Left renal pelvis (tissue), 4 donors: ENCODE measurements around the gene LRRC7. TPM values are rescaled to one million over a fixed set of nuclear protein-coding genes. Genes with fewer than 3 reads are reported as not detected.

Experiments
- DNase-seq, 4 donors: peaks; one replicate each; pipeline ENCODE4 v3.0.0-alpha.2; 2013; ENCODE audit warnings: low read depth in 4 of 4, low spot score in 3 of 4
- polyA plus RNA-seq, 4 donors: library from polyadenylated mRNA; unstranded; fragments of 120-200 nt; gene quantifications; one replicate each; pipeline ENCODE4 v1.2.1, GENCODE V29; 2013; ENCODE audit not compliant: insufficient read length in 4 of 4

The LRRC7 gene
- 10 to 100 TPM in 2 of 4 donors, 1 to 10 TPM in 2; 6.3 to 25.8 (median 11.5) TPM for polyA plus RNA-seq

DNA sequence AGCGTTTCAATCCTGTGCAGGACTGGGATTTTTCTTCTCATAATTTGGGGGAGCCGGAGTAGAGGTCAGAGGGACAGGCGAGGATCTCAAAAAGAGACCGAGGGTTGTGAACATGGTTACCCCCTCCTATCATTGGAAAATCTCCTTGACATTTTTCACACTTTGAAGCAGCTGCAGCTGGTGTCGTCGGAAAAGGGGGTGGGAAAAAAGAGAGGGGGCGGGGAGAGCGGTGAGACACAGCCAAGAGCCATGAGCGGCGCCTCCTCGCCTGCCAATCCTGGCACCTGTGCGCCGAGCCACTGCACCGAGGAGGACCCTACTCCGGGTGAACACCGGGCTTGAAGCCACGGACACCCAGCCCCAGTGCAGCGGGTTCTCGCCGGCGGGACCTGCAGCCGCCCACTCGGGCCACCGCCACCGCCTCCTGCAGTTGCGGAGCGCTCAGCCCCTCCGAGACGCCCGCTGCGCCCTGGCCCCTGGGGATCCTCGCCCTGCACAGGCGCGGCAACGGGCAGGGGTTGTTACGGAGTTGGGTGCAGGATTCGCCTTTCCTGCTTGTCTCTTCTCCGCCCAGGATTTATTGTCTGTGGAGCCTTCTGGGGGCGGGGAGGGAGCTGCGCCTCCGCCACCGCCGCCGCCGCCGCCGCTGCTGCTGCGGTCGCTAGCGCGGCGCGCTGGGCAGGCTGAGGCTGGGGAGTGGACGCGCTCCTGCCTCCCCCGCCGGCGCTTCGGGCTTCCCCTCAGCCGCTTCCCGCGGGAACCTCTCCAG, at the start of gene LRRC7:
Gene LRRC7 (plus strand): TSS at position 271 of the 769 bp plus-strand sequence. CDS start 718 bp downstream, outside the sequence.
- DNase-seq = peak in 1 of 4 donors; percentile 27

DNA sequence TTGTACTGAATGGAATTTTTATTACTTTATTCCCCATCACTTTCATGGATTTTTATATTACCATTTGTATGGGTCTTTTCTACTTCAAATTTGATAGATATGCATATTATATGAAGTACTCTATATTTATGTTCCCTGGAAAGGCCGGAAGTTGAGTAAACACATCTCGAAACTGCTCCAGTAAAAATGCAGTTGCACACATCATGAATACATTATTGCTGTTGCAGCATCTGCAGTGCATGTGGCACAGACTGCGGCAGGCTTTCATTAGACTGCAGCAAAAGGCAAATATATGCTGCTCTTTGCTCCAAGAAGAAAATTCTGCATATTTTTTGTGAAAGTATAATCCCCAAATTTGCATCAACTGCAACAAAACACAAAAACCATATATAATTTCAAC, 48.7 kb upstream of the LRRC7 start:
- no peak for DNase-seq

DNA sequence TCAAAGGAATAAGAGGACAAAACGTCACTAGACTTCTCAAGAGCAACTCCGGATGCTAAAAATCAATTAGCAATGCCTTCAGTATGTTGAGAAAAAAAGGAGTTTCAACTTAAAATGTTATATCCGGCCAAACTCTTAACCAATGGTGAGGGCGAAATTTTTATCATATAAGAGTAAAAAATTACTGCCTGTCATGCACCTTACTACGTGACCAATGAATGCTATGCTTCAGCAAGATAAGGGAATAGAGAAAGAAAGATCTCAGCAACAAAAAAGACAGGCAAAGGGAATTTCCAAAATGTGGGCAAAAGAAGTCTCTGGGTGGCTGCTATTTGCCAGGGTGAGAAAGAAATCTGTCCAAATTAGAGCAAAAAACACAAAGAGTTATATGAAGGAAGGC, 47.4 kb upstream of the LRRC7 start:
- DNase-seq = no peak

DNA sequence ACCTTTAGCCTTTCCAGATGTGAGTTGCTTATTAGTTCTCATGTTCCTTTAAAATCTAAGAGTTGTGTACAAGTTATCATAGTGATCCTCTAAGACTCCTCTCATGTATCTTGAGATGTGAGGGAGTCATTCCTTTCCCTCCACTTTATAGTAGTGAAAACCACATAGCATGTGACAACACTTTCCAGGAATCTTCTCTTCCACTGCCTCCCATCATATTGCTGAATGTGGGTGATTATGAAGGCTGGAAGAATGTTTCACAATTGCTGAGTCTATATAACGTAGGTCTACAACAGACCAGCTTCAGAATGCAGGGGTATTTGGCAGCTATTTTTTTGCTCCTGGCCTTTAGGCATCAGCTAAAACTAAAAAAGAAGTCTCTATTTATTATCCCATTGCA, 44.7 kb upstream of the LRRC7 start:
- no peak for DNase-seq

DNA sequence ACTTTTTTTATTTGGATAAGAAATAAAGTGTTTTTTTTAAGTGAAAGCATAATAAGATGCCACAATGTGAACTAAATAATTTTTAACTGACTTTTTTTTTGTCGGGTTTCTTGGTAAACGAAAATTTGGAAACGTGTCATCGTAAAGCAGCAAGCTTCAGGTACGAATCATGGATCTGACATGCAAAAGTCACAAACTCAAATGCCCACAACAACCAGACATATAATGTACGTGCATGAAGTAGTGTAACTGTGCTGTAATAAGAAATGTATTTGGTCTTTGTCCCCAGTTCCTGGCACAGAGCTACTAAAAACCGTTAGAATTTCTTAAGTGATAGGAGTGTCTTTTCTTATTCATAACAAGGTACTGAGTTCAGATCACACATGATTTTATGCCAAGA, 44.3 kb upstream of the LRRC7 start:
- DNase-seq = no peak

DNA sequence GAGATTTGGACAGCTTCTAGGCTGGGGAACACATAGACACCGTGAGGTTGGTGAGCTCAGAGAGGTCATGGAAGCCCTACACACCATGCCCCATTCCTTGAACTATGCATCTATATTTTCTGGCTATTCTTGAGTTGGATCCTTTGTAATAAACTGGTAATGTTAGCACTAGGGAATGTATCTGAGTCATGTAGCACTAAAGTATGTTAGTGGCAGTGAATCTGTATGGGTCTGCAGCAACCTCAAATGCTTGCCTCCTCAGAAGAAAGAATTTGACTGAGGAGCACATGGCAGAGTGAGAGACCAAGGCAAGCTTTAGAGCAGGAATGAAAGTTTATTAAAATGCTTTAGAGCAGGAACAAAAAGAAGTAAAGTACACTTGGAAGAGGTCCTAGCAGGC, 43.7 kb upstream of the LRRC7 start:
- no peak for DNase-seq

DNA sequence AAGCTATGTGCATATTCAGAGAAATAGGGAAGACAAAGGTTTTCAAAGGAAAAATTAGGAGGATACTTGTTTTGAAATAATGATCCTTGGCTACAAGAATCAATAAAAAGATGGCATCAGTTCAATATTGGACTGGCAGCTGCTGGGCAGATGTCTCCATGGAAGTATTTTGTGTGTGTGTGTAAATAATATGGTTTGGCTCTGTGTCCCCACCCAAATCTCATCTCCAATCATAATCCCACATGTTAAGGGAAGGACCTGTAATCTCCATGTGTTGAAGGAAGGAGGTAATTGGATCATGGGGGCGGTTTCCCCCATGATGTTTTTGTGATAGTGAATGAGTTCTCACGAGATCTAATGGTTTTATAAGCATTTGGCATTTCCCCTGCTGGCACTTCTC, 40.4 kb upstream of the LRRC7 start:
- no peak for DNase-seq

DNA sequence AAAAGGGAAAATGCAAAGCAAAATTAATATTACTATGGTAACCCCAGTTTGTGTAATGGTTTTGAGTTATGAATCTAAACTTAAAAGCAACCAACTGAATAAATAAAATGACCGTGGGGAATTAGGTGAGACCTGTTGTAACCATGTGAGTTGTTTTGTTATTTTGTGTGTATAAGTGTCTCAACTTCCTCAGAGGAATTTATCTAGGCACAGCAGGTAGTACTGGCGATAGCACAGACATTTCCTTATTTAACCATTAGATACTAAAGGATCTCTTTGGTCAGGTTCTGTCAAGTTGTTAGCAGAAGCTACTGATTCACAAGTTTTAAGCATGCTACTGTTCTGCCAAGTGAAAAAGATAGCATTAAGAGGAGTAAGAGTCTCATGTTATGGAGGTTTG, 39.3 kb upstream of the LRRC7 start:
- no peak for DNase-seq

DNA sequence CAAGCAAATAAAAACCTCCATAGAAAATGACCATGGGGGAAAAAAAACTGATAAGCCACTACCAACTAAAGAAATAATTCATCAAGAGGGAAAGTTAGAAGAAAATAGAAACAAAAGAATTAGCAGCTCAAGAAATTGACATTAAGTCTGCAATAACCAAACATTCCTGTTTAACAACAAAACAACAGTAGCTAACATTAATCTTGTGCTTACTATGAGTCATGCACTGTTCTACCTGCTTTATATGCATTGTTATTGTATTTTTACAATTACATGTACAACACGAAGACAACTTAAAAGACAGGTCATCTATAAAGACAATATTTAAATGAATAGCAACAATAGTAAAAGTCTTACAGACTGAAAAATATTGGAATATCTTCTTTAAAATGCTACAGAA, 34.4 kb upstream of the LRRC7 start:
- DNase-seq = no peak

DNA sequence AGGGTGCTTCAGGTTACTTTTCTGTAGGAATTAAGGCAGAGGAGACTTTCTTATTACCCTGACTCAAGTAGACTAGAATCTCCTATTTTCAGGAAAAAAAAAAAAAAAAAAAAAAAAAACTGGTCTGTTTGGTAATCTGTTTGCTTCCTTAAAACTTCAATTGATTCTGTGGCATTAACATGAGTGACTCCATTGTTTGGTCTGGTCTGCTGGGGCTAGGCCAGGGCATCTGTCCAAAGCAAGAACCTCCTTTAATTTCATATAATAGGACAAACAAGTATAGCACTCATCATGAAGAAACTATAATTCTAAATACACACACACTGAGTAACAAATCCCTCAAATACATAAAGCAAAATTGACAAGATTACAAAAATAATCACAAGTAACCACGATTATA, 32.9 kb upstream of the LRRC7 start:
- no peak for DNase-seq

DNA sequence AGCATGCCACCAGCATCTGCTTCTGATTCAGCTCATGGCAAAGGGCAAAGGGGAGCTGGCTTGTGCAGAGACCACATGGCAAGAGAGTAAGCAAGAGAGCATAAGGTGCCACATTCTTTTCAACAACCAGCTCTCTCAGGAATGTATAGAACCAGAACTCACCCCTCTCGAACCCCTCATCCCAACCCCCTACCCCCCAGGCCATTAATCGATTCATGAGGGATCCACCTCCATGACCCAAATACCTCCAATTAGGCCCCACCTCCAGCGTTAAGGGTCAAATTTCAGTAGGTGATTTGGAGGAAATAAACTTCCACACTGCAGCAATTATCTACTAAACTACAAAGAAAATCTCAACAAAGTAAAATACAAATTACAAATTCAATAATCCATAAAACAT, 32.2 kb upstream of the LRRC7 start:
- no peak for DNase-seq

DNA sequence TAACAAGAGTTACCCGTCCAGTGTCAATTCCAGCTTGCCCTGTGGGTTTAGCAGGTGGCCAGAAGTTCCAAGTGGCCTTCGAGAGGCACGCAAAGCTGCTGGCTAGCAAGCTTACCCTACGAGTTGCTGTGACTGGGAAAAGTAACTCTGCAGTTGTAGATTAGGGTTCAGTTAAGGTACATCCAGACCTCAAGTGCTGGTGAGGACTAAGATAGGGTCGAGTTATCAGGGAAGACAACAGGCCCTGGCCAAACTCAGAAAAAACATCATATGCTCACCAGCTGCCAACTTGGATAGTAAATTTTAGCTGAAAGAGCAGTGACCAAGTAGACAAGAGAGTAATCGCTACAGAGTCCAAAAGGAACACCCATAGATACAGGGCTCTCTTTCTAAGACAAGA, 27.7 kb upstream of the LRRC7 start:
- no peak for DNase-seq

DNA sequence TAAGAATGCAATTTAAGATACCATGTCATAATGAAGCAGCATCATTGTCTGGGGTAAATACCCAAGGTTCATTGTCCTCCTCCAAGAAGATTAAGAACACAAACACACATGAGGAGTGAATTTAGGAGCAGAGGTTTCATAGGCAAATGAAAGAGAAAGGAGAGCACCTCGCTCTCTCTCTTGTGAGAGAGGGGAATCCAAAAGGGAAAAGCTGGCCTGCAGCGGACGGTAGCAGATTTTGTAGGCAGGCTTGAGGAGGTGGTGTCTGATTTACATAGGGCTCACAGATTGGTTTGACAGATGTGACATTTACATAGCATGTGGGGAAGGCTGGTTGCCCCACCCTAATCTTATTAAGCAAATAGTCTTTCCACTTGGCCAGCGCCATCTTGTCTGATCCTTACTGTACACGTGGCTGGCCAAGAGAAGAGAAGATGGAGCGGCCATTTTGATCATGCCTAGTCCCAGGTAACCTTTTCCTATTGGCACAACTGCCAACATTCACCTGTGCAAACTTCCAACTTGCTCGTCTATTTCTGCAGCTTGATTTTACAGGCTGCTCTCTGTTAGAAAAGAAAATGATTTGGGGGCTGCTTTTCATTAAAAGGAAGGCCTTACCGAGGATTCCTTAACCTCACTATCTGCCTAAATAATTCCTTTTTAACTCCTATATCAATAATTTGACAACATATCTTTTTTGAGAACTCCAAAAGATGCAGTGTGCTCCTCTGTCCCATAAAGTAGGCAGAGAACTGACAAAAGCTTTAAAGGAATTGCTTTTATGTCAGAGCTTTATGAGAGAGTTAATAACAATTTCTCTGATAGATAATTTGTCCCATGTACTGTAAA, 16.0 kb upstream of the LRRC7 start:
- DNase-seq = no peak

DNA sequence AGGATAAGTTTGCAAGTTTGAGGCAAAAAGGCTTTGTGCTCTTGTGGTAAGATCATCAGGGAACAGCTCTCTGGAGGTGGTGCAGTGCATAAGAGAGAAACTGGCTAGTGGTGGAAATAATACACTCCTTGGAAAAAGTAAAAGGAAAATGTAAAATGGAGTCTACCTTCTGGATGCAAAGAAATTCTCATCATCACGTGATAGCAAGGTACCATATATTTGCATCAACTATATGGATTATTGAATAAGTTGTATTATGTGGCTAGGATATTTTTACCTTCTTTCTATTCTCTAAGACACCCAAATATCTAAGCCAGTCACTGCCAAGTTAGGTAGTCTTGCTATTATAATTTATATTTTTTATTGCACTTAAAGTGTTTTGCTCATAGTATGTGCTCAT, 14.0 kb upstream of the LRRC7 start:
- DNase-seq = no peak

DNA sequence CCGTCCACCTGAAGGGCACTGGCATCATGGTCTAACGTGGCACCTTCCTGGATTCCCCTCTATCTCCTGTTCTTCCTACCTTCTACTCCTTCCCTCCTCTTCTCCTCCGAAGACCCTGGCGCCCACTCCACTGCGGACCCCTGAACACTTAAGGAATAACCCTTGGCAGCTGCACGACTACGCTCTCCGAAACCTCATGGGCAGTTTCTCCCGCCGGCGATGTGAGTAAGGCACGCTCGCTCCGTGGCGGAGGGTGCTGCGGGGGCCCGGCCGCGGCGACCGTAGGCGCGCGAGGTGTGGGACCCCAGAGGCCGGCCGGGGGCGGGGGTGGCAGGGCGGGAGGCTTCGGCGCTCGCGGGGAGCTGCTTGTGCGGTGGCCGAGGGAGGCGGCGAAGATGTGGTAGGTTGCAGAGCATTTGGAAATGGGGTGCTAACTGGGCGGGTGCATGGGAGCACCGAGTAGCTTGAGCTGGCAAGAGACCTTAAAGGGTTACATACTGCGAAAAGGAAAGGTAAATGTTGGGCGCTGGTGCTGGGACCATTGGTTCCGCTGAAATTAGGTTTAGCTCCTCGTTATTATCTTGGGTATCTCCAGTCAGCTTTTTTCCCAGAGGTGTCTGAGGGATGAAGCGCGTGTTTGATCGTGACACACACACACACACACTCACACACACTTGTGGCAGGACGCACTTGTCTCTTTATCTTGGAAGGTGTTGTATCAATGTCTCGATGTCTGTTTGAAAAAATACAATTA, 876 bp downstream of the LRRC7 start:
- DNase-seq = peak in 1 of 4 donors; percentile 6

DNA sequence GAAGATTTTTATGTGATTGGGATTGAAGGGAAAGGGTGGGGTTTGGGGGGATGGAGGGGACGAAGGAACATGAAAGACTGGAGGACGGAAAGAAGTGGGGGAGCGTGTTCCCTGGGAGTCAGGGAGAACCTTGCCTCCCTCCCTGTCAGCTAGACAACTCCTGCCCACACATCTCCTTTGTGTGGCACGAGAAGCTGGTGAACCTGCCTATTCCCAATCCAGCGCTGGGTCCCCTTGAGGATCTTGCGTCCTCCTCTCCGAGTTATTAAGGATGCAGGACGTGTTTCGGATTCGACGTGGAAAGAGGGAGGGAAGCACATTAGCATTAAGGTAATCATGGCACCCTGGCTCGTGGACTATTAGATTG, 1.4 kb downstream of the LRRC7 start:
- peak in 1 of 4 donors; percentile 3 for DNase-seq

DNA sequence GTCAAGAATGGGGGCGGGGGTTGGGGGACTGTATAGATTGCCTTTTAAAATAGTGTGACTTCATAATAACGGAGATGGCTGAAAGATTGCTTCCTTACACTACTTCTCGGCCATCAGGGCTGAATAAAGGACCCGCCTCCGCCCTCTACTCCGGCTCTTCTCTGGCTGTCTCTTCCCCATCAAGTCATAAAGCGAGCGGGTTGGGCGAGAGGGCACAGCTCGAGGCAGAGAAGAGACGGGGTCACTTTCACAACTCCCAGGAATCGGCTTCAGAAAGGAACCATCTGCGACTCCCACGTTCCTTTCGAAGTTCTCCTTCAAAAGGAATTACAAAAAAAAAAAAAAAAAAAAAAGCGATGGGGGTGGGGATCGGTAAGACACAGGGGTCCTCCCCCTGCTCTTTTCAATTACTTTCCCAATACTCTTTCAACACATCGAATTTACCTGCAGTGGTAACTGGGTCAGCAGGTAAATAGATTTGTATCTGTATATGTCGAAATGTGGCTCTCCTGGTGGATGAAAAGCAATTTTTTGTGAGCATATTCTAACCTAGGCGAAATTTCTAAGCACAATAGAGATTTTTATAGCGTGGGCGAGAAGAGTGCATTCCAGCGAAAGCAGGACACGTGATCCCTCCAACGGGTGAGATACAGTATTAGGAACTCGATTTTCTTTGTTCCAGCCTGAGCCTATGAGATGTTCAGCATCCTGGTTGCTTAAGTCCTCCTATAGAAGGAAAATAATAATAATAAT, 2.0 kb downstream of the LRRC7 start:
- DNase-seq = peak in 1 of 4 donors; percentile 7

DNA sequence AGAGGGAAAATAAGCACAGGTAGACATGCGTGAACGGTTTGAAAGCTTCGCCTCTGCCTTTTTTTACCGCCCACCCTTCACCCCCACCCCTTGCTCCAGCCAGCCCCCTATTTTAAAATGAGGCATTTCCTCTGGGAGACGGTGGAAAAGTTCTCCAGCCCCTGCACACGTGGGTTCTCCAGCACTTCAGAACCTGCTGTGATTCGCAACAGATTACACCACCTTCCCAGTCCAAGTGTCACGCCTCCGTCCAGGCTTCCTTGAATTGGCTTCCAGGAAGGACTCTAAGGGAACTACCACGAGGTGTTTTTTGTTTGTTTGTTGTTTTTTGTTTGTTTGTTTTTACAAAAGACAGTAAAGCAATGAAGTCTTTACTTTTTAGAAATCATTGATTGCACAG, 2.6 kb downstream of the LRRC7 start:
- peak in 1 of 4 donors; percentile 12 for DNase-seq

DNA sequence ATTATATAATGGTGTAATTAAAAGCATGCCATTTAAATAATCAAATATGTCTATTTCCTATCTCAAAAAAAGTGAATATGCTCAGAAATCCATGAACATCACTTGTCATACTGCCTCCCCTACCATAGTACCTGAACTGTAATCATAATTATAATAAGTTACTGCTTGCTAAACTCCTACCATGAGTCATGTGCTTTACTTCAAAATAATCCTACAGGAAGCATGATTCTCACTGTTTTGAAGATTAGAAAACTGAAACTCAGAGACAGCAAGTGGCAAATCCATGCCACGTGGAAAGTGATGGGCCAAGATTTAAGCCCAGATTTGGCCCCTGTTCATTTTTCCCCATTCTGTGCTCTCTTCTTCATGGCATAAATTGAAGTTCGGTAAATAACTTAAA, 5.2 kb downstream of the LRRC7 start:
- no peak for DNase-seq

DNA sequence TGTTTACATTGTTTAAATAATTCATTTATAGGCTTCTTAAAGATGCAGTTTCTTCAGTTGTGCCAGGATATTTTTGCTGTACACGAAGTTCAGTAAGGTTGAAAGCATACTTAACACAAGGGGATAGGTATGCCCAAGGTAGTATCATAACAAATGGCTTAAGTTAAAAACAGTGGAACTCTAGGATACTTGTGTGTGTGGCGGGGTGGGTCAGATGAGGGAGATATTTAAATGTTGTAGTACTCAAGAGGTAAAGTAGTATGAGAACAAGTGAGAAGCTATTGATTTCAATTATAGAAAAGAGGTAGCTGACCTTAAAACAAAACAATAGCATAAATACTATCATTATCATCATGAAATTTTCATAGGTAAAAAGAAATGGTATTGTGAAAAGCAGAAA, 6.2 kb downstream of the LRRC7 start:
- no peak for DNase-seq

DNA sequence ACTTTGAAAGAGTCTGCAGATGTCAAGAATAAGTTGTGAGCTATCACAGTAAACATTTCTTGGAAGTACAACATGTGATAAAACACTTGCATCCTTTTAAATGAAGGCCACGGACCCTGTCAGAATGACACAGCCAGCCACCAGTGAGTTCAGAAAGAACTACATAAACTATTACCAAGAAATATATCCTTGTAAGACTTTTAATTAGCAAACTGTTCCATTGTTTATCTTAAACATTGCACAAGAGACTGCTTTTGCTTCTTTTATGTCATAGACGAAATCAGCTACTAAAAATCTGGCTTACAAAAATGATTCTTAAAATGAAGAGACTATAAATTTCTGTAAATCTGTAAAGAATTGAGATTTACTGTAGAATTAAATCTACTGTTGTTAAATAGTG, 17.9 kb downstream of the LRRC7 start:
- DNase-seq = no peak
